RWPE2 (cell line): ENCODE measurements around the gene PTPRQ.
A peak's percentile ranks its signal among the peaks of the same experiment; 100 is the strongest.

Experiments used
- ATAC-seq: fragments of 200-7000 bp; cut with Tn5 transposase; 3 replicates; pipeline ENCODE4 v1.9.1; 2021; ENCODE audit warnings: low read depth
- DNase-seq: peaks from one replicate; pipeline ENCODE4 v3.0.0-alpha.2; 2020; ENCODE audit warnings: low spot score
- H3K27ac ChIP-seq: fragments of 450-650 bp; 2 replicates; pipeline ENCODE4 v1.5.1; 2017; ENCODE audit warnings: mild to moderate bottlenecking; ENCODE audit not compliant: poor library complexity, severe bottlenecking
- H3K27me3 ChIP-seq: fragments of 250-450 bp; sonication (Bioruptor Pico); 2 replicates; pipeline ENCODE4 v1.5.1; 2021; ENCODE audit warnings: mild to moderate bottlenecking, moderate library complexity; ENCODE audit not compliant: insufficient read depth, poor library complexity, severe bottlenecking
- H3K36me3 ChIP-seq: fragments of 250-450 bp; sonication (Bioruptor Pico); 2 replicates; pipeline ENCODE4 v1.5.1; 2020; ENCODE audit warnings: low read depth, mild to moderate bottlenecking, moderate library complexity
- H3K4me1 ChIP-seq: fragments of 250-450 bp; sonication (Bioruptor Pico); 2 replicates; pipeline ENCODE4 v1.5.1; 2021; ENCODE audit warnings: mild to moderate bottlenecking, moderate library complexity; ENCODE audit not compliant: insufficient read depth, poor library complexity, severe bottlenecking
- H3K4me3 ChIP-seq: fragments of 250-450 bp; sonication (Bioruptor Pico); 2 replicates; pipeline ENCODE4 v1.5.1; 2021; ENCODE audit warnings: mild to moderate bottlenecking, moderate library complexity; ENCODE audit not compliant: severe bottlenecking
- H3K9me3 ChIP-seq: fragments of 250-450 bp; sonication (Bioruptor Pico); 2 replicates; pipeline ENCODE4 v1.5.1; 2021; ENCODE audit warnings: mild to moderate bottlenecking, moderate library complexity; ENCODE audit not compliant: severe bottlenecking
- TF ChIP-seq, protein P1 (sequence below): fragments of 450-650 bp; IDR thresholded peaks from one replicate; pipeline ENCODE4 v1.5.1; 2017; ENCODE audit warnings: mild to moderate bottlenecking, moderate library complexity; ENCODE audit not compliant: poor library complexity, severe bottlenecking

Gene PTPRQ

DNA sequence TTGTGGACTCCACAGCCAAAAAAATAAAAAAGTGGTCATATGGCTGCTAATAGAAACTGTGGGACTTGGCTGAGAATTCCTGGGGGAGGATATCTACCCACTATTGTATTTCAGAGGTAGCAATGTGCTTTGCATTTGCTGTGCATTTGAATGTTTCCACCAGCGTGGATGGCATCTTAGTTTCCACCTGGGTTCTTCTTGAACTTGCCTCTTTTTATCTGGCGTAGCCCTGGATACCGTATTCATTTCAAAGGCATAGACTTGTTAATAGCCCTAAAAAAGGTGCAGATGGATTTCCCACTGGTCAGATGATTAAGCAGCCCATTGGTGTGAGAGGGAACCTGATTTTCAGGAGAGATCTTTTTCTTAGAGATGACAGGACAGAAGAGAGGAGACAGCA, 270.8 kb downstream of the PTPRQ start:
- H3K27ac ChIP-seq: no peak overlapping the region
- ATAC-seq (no peak), DNase-seq (no peak)
- H3K27me3 ChIP-seq: peaks cover 4% of the 10 kb centered on the region
- no peaks in the 10 kb centered on the region for H3K4me1 ChIP-seq
- H3K36me3 ChIP-seq: no peaks in the 10 kb centered on the region
- TF ChIP-seq, protein P1, sequence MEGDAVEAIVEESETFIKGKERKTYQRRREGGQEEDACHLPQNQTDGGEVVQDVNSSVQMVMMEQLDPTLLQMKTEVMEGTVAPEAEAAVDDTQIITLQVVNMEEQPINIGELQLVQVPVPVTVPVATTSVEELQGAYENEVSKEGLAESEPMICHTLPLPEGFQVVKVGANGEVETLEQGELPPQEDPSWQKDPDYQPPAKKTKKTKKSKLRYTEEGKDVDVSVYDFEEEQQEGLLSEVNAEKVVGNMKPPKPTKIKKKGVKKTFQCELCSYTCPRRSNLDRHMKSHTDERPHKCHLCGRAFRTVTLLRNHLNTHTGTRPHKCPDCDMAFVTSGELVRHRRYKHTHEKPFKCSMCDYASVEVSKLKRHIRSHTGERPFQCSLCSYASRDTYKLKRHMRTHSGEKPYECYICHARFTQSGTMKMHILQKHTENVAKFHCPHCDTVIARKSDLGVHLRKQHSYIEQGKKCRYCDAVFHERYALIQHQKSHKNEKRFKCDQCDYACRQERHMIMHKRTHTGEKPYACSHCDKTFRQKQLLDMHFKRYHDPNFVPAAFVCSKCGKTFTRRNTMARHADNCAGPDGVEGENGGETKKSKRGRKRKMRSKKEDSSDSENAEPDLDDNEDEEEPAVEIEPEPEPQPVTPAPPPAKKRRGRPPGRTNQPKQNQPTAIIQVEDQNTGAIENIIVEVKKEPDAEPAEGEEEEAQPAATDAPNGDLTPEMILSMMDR: no peak
- H3K4me3 ChIP-seq: no peak overlapping the region
- no peaks in the 10 kb centered on the region for H3K9me3 ChIP-seq

DNA sequence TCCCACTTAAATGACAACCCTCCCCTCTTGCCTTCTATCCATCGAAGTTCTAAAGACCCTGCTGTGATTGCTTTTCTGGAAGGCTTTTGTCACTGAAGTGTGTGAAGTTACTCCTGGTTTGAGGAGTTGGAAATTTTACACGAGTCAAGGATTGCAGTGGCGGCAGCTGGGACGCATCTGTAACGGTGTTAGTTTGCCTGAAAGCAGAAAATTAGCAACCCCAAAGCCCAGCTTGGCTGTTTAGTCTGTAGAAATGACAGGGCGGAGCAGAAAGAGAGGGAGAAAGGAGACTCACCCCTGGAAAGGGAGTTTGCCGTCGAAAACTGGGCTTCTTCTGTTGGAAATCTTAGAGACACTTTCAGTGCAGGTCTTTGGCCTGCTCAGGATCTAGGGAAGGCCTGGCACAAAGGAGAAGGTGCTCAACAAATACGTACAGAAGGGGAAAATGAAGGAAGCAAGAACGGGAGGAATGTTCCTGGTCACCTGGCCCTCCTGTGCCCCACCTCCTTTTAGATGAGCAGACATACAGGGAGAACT, 271.7 kb downstream of the PTPRQ start:
- ATAC-seq: no peak
- no peaks in the 10 kb centered on the region for H3K4me1 ChIP-seq
- H3K9me3 ChIP-seq: no peaks in the 10 kb centered on the region
- H3K4me3 ChIP-seq: no peak overlapping the region
- H3K27ac ChIP-seq: no peak overlapping the region
- no peaks in the 10 kb centered on the region for H3K36me3 ChIP-seq
- TF ChIP-seq, protein P1: no peak
- DNase-seq: no peak
- peaks cover 6% of the 10 kb centered on the region for H3K27me3 ChIP-seq

DNA sequence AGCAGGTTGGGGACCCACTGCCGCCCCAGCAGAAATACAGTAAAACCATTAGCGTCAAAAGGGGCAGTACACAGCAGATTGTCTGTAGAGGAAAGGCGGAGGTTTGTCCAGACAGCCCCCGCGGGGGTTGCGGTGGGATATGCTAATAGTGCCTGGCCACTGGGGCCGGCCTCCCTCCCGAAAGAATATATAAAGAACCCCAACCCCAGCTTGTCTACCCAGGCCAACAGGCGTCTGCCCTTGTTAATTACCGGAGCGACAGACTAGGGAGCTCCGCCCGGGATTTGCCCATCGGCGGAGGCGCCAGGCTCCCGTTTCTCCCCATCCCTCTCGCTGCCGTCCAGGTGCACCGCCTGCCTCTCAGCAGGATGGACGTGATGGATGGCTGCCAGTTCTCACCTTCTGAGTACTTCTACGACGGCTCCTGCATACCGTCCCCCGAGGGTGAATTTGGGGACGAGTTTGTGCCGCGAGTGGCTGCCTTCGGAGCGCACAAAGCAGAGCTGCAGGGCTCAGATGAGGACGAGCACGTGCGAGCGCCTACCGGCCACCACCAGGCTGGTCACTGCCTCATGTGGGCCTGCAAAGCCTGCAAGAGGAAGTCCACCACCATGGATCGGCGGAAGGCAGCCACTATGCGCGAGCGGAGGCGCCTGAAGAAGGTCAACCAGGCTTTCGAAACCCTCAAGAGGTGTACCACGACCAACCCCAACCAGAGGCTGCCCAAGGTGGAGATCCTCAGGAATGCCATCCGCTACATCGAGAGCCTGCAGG, 272.8 kb downstream of the PTPRQ start, which contains the start of gene MYF5:
Gene MYF5 (plus strand): TSS at position 217 of the 774 bp plus-strand sequence. CDS start 152 bp downstream, at position 369.
- ATAC-seq: no peak
- H3K27me3 ChIP-seq: peaks cover 6% of the 10 kb centered on the region
- H3K9me3 ChIP-seq: no peaks in the 10 kb centered on the region
- H3K4me1 ChIP-seq: no peaks in the 10 kb centered on the region
- peak; percentile 35 for DNase-seq
- no peak within 1 kb of the TSS for H3K4me3 ChIP-seq
- no peaks in the 10 kb centered on the region for H3K36me3 ChIP-seq
- no peak within 1 kb of the TSS for H3K27ac ChIP-seq
- TF ChIP-seq, protein P1: no peak

DNA sequence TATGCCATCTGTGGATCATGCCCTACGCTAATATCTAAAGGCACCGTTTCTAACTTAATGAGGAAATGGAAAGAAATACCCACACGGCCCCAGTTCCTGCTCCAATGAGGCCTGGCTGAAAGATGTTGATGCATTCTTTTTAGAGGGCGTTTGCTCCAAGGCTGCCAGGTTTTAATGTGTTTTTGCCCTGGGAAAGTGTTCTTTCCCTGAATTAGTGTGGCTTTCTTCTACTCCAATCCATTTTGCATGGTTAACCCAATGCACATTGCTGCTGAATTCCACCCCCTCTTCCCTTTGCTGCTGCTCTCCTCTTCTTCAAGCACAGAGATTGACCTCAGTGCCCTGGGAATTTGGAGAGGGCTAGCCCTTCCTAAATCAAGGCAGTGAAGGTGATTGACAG, 273.8 kb downstream of the PTPRQ start:
- Histone ChIP-seq H3K4me3 (no peak overlapping the region), H3K9me3 (no peaks in the 10 kb centered on the region), H3K4me1 (no peaks in the 10 kb centered on the region), H3K27ac (no peak overlapping the region), H3K36me3 (no peaks in the 10 kb centered on the region), H3K27me3 (peaks cover 6% of the 10 kb centered on the region)
- ATAC-seq (no peak), DNase-seq (no peak)
- TF ChIP-seq, protein P1: no peak

DNA sequence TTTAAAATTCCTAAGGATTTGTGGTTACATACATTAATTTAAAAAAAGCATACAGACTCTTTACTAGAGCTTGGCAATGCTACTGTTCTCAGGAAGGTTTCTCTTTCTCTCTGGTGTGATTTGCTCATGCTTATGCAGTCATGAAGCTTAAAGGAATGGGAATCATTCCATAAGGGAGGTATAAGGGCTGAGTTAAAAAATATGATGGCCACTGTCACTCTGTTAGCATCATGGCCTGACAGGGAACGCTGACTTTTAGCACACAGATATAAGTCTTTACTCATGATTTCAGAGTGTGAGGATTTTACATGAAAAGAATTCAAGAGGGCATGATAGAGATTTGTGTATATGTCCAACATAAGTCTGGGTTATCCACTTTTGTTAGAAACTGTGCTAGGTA, 276.5 kb downstream of the PTPRQ start:
- DNase-seq (no peak), ATAC-seq (no peak)
- Histone ChIP-seq H3K4me1 (no peaks in the 10 kb centered on the region), H3K27ac (no peak overlapping the region), H3K36me3 (no peaks in the 10 kb centered on the region), H3K9me3 (no peaks in the 10 kb centered on the region), H3K4me3 (no peak overlapping the region), H3K27me3 (peaks cover 6% of the 10 kb centered on the region)
- TF ChIP-seq, protein P1: no peak
